ENCODE measurements around the gene ZIM2.

- TF ChIP-seq CTCF (IDR thresholded peaks at IDR 0.05; ENCODE audit: insufficient read depth, low read depth, low read length) (no peak), EZH2 (IDR thresholded peaks at IDR 0.05; ENCODE audit: insufficient read depth, low read length) (no peak)
These were observed 35.2 kb upstream of the ZIM2 start for GRCh38 chr19:56875717-56876116.

All from astrocyte (in vitro differentiated cells and primary cell).